ENCODE measurements around the gene MLLT3.
A peak's percentile ranks its signal among the peaks of the same experiment; 100 is the strongest.

The MLLT3 gene

GRCh38 chr9:20559231-20559890 lies 62.9 kb downstream of the MLLT3 start:
- TF ChIP-seq CTCF (IDR thresholded peaks at IDR 0.05; ENCODE audit: low read depth, low read length, missing control alignments): no peak
- in situ Hi-C loops (cut with HindIII; ENCODE audit: low sequenced_read_pairs): no loop called here
- no peak overlapping the region for H3K4me3 ChIP-seq (ENCODE audit: low read depth, low read length)
- DNase-seq (ENCODE audit: low read depth): no peak

GRCh38 chr9:20558566-20559016 lies 63.7 kb downstream of the MLLT3 start:
- in situ Hi-C loops (cut with HindIII; ENCODE audit: low sequenced_read_pairs): no loop called here
- no peak for TF ChIP-seq CTCF (IDR thresholded peaks at IDR 0.05; ENCODE audit: low read depth, low read length, missing control alignments)
- peak; percentile 35 for DNase-seq (ENCODE audit: low read depth)
- no peak overlapping the region for H3K4me3 ChIP-seq (ENCODE audit: low read depth, low read length)

GRCh38 chr9:20557890-20558565 lies 64.3 kb downstream of the MLLT3 start:
- in situ Hi-C loops (cut with HindIII; ENCODE audit: low sequenced_read_pairs): no loop called here
- TF ChIP-seq CTCF (IDR thresholded peaks at IDR 0.05; ENCODE audit: low read depth, low read length, missing control alignments): no peak
- no peak for DNase-seq (ENCODE audit: low read depth)
- H3K4me3 ChIP-seq (ENCODE audit: low read depth, low read length): no peak overlapping the region

GRCh38 chr9:20557285-20557684 lies 65.0 kb downstream of the MLLT3 start:
- no peak for TF ChIP-seq CTCF (IDR thresholded peaks at IDR 0.05; ENCODE audit: low read depth, low read length, missing control alignments)
- DNase-seq (ENCODE audit: low read depth): no peak
- H3K4me3 ChIP-seq (ENCODE audit: low read depth, low read length): no peak overlapping the region
- in situ Hi-C loops (cut with HindIII; ENCODE audit: low sequenced_read_pairs): no loop called here

- TF ChIP-seq CTCF (IDR thresholded peaks at IDR 0.05; ENCODE audit: low read depth, low read length, missing control alignments): no peak
- no peak overlapping the region for H3K4me3 ChIP-seq (ENCODE audit: low read depth, low read length)
- DNase-seq (ENCODE audit: low read depth): no peak
- in situ Hi-C loops (cut with HindIII; ENCODE audit: low sequenced_read_pairs): no loop called here
These were observed 68.6 kb downstream of the MLLT3 start for GRCh38 chr9:20553558-20554149.

GRCh38 chr9:20552874-20553557 lies 69.3 kb downstream of the MLLT3 start:
- in situ Hi-C loops (cut with HindIII; ENCODE audit: low sequenced_read_pairs): no loop called here
- no peak for TF ChIP-seq CTCF (IDR thresholded peaks at IDR 0.05; ENCODE audit: low read depth, low read length, missing control alignments)
- H3K4me3 ChIP-seq (ENCODE audit: low read depth, low read length): no peak overlapping the region
- no peak for DNase-seq (ENCODE audit: low read depth)
